Parathyroid adenoma (tissue), 2 donors: ENCODE results near the gene ACKR3.

Experiments
- H2AFZ ChIP-seq: fragments of 300-600 bp; sonication (generic); one replicate; pipeline ENCODE4 v1.7.0; 2017; ENCODE audit warnings: antibody characterized with exemption, mild to moderate bottlenecking
- H3K27ac ChIP-seq: fragments of 300-600 bp; sonication (generic); one replicate; pipeline ENCODE4 v1.7.0; 2017
- H3K27me3 ChIP-seq: fragments of 300-600 bp; sonication (generic); one replicate; pipeline ENCODE4 v1.7.0; 2017; ENCODE audit warnings: low read length; ENCODE audit not compliant: control insufficient read depth, insufficient read depth
- H3K36me3 ChIP-seq: fragments of 300-600 bp; sonication (generic); one replicate; pipeline ENCODE4 v1.7.0; 2017; ENCODE audit warnings: low read length; ENCODE audit not compliant: control insufficient read depth, insufficient read depth
- H3K4me1 ChIP-seq: fragments of 300-600 bp; sonication (generic); one replicate; pipeline ENCODE4 v1.7.0; 2017; ENCODE audit warnings: control low read depth
- H3K4me2 ChIP-seq: fragments of 300-600 bp; sonication (generic); one replicate; pipeline ENCODE4 v1.7.0; 2017; ENCODE audit warnings: low read length
- H3K4me3 ChIP-seq: fragments of 300-600 bp; sonication (generic); one replicate; pipeline ENCODE4 v1.7.0; 2017; ENCODE audit warnings: low read depth, low read length
- H3K79me2 ChIP-seq: fragments of 300-600 bp; sonication (generic); one replicate; pipeline ENCODE4 v1.7.0; 2017; ENCODE audit warnings: control low read depth
- H3K9ac ChIP-seq: fragments of 300-600 bp; sonication (generic); one replicate; pipeline ENCODE4 v1.7.0; 2017; ENCODE audit warnings: mild to moderate bottlenecking
- H3K9me3 ChIP-seq: fragments of 300-600 bp; sonication (generic); one replicate; pipeline ENCODE4 v1.7.0; 2017; ENCODE audit warnings: low read length; ENCODE audit not compliant: control insufficient read depth
- CTCF ChIP-seq: fragments of 300-600 bp; sonication (generic); IDR thresholded peaks from one replicate; pipeline ENCODE4 v1.7.0; 2017; ENCODE audit warnings: antibody characterized with exemption, mild to moderate bottlenecking
- donor health status: primary hyperparathyroidism.

Gene ACKR3

DNA sequence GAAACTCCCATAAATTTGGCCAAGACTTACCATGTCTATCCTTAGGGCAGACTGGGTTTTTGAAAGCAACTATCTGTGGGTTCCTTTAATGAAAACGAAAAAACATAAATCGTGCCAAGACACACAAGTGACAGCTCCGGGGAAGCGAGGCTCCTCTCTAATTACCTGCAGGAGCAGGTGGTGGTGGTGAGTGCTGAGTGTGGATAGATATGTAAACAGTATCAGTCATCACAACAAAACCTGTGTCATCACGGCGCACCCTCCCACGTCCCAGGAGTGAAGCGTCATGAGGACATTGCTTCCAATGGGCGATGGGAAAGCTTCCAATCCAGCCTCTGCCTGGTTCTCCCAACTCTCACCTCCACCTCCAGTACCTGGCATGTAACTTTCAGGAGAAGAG lies 31.3 kb downstream of the ACKR3 start:
- Histone ChIP-seq H2AFZ (no peak overlapping the region), H3K4me3 (no peak overlapping the region), H3K79me2 (no peaks in the 10 kb centered on the region), H3K4me2 (no peak overlapping the region), H3K4me1 (no peaks in the 10 kb centered on the region), H3K36me3 (no peaks in the 10 kb centered on the region), H3K9me3 (no peaks in the 10 kb centered on the region), H3K9ac (no peak overlapping the region), H3K27ac (no peak overlapping the region), H3K27me3 (no peaks in the 10 kb centered on the region)
- TF ChIP-seq CTCF = no peak

- no peak overlapping the region for H3K27ac ChIP-seq
- H3K9ac ChIP-seq = no peak overlapping the region
- no peaks in the 10 kb centered on the region for H3K36me3 ChIP-seq
- no peak for TF ChIP-seq CTCF
- no peaks in the 10 kb centered on the region for H3K4me1 ChIP-seq
- no peak overlapping the region for H2AFZ ChIP-seq
- no peaks in the 10 kb centered on the region for H3K27me3 ChIP-seq
- no peak overlapping the region for H3K4me2 ChIP-seq
- no peaks in the 10 kb centered on the region for H3K9me3 ChIP-seq
- H3K4me3 ChIP-seq = no peak overlapping the region
- no peaks in the 10 kb centered on the region for H3K79me2 ChIP-seq
Measured at GRCh38 chr2:236601316-236602202, 31.9 kb downstream of the ACKR3 start.

DNA sequence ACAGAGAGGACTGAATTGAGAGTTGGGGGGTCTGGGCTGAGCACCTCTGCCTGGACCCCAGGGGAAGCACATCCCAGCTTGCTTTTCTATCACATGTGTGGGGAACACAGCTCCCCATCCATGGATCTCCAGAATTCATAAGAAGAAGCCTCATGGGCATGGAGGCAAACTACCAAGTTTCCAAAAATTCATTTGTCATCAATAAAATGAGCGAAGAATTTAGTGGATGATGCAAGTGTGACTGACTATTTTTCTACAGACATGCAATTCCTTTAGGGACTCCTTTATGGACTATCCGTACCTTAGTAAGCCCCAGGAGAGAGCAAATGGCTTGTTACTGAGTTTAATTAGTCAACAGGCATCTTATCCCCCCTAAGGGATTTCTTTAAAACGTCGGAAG lies 33.1 kb downstream of the ACKR3 start:
- Histone ChIP-seq H3K4me2 (no peak overlapping the region), H3K9me3 (no peaks in the 10 kb centered on the region), H3K9ac (no peak overlapping the region), H3K27ac (no peak overlapping the region), H3K36me3 (no peaks in the 10 kb centered on the region), H3K4me1 (no peaks in the 10 kb centered on the region), H3K4me3 (no peak overlapping the region), H3K79me2 (no peaks in the 10 kb centered on the region), H3K27me3 (no peaks in the 10 kb centered on the region), H2AFZ (no peak overlapping the region)
- no peak for TF ChIP-seq CTCF

GRCh38 chr2:236603361-236604015 lies 33.9 kb downstream of the ACKR3 start:
- Histone ChIP-seq H3K4me2 (no peak overlapping the region), H3K9me3 (no peaks in the 10 kb centered on the region), H3K27me3 (no peaks in the 10 kb centered on the region), H3K9ac (no peak overlapping the region), H3K4me1 (no peaks in the 10 kb centered on the region), H2AFZ (no peak overlapping the region), H3K36me3 (no peaks in the 10 kb centered on the region), H3K4me3 (no peak overlapping the region), H3K27ac (no peak overlapping the region), H3K79me2 (no peaks in the 10 kb centered on the region)
- TF ChIP-seq CTCF = no peak
